PC-3 (cell line): Measurements from ENCODE around the gene PPP2R3A.

Source experiments
- CTCF ChIP-seq: fragments of 300-600 bp; sonication (generic); conservative IDR thresholded peaks from 2 replicates; pipeline ENCODE4 v1.5.1; 2017; ENCODE audit warnings: antibody characterized with exemption, low read depth, mild to moderate bottlenecking, low read length
- EZH2 ChIP-seq: fragments of 300-600 bp; sonication (generic); IDR thresholded peaks from one replicate; pipeline ENCODE4 v1.6.1; 2017; ENCODE audit warnings: antibody characterized with exemption, mild to moderate bottlenecking, low read length; ENCODE audit not compliant: unreplicated experiment
- EZH2phosphoT487 ChIP-seq: fragments of 300-600 bp; sonication (generic); IDR thresholded peaks from 2 replicates; pipeline ENCODE4 v1.6.1; 2018; ENCODE audit warnings: mild to moderate bottlenecking, antibody characterized with exemption, low read length, borderline replicate concordance

GRCh38 chr3:136194409-136195257 lies 229.1 kb downstream of the PPP2R3A start:
- TF ChIP-seq CTCF (no peak), EZH2 (no peak), EZH2phosphoT487 (no peak)
